Pancreas (tissue), 10 donors: ENCODE measurements around the gene PDCD1LG2. TPM values are rescaled to one million over a fixed set of nuclear protein-coding genes. Genes with fewer than 3 reads are reported as not detected.

Source experiments
- ATAC-seq, 4 donors: fragments of 200-7000 bp; cut with Tn5 transposase; one replicate each; pipeline versions ENCODE4 v1.8.0 to v1.9.1; 2020; ENCODE audit warnings: mild to moderate bottlenecking in 4 of 4, moderate library complexity in 4 of 4
- DNase-seq, 6 donors: peaks; one replicate each; pipeline ENCODE4 v3.0.0-alpha.2; 2020
- FAIRE-seq: peaks from 2 replicates; lab custom pipeline; 2012; peaks lifted over from hg19 to GRCh38; lab: Jason Lieb, UNC
- H3K27ac ChIP-seq, 4 donors: fragments of 200-600 bp; sonication (generic); 1 replicate in 3 of 4; 2 replicates in 1 of 4; pipeline versions ENCODE4 v1.5.0 to v1.8.0; 2020
- H3K27me3 ChIP-seq, 4 donors: fragments of 200-600 bp; one replicate each; pipeline ENCODE4 v1.8.0; 2021
- H3K36me3 ChIP-seq, 3 donors: fragments of 200-600 bp; sonication (generic) in 1 of 3; one replicate each; pipeline versions ENCODE4 v1.5.0 to v1.8.0; 2020 to 2021
- H3K4me1 ChIP-seq, 3 donors: fragments of 200-600 bp; one replicate each; pipeline ENCODE4 v1.8.0; 2021
- H3K4me3 ChIP-seq, 4 donors: fragments of 200-600 bp; sonication (generic) in 2 of 4; one replicate each; pipeline versions ENCODE4 v1.5.0 to v1.8.0; 2020 to 2021
- H3K9me3 ChIP-seq, 4 donors: fragments of 200-600 bp; one replicate each; pipeline ENCODE4 v1.8.0; 2021
- CTCF ChIP-seq, 4 donors: fragments of 200-600 bp; sonication (generic) in 3 of 4; IDR thresholded peaks; one replicate each; pipeline versions ENCODE4 v1.5.0 to v1.8.0; 2021; ENCODE audit warnings: antibody characterized with exemption in 4 of 4
- WGBS, 2 donors: extraction: QIAGEN DNeasy Blood & Tissue Kit; methylation state at CpG; one replicate each; pipeline ENCODE4 v1.1.7; 2013; 5-methylcytosine and 5-hydroxymethylcytosine counted together
- intact Hi-C, 3 donors: fragments of 100-400 bp; cut with DNase I; formaldehyde crosslinking; loops; one replicate each; pipeline versions ENCODE4 v1.11.1 to v1.14.2; 2022
- polyA plus RNA-seq, 2 donors: library from polyadenylated mRNA; stranded (reverse); fragments of 200-250 nt; gene quantifications; one replicate each; pipeline ENCODE4 v1.2.3, GENCODE V29; 2013
- total RNA-seq, 6 donors: library from RNA; stranded (reverse); fragmentation: NEBNext Ultra II Directional in 4 of 6; extraction: Animal tissue kit (Norgen Biotek cat#: 25700) in 4 of 6; gene quantifications; one replicate each; pipeline versions ENCODE4 v1.2.1 to v1.2.4, GENCODE V29; 2021 to 2023
- donor health status: healthy with polysubstance abuse.
- donor health status: DM: no; HTN: no; CAD: no; lungs with moderate emphysema.
- donor health status: DM: no; HTN: no; CAD: no.
- donor health status: control.
- donor health status: control.
- donor health status: Bipolar disorder and iron deficiency.
- donor health status: DM: yes; HTN: yes; CAD: no.
- donor health status: DM: no; HTN: no; CAD: no.
- donor health status: DM: no; HTN: no; CAD: no.
- donor health status: DM: yes; HTN: yes; CAD: no.

The PDCD1LG2 gene
- total and polyA plus RNA-seq, 8 donors, result 0.08 to 0.43 (median 0.17) TPM; not detected in 1

DNA sequence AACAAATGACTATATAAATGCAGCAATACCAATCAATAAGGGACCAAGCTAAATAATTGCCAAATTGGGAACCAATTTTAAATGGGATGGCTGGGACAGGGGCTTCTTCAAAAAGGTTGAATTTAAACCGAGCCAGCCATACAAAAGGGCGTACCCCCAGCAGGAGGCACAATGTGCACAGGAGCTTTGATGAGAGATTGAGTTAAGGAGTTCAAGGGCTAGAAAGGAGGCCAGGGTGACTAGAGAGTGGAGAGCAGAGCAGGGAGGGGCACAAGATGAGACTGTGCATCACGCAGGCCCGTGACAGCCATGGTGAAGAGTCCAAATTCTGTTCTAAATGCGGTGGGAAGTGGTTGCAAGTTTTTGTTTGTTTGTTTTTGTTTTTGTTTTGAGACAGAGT, 23.3 kb upstream of the PDCD1LG2 start:
- no peak for DNase-seq
- H3K4me1 ChIP-seq, result no peaks in the 10 kb centered on the region
- no peak for ATAC-seq
- no peak for TF ChIP-seq CTCF (IDR thresholded peaks at IDR 0.05)
- H3K4me3 ChIP-seq, result no peak overlapping the region
- FAIRE-seq, result no peak
- H3K36me3 ChIP-seq, result no peaks in the 10 kb centered on the region
- H3K27me3 ChIP-seq, result no peaks in the 10 kb centered on the region
- no peaks in the 10 kb centered on the region for H3K9me3 ChIP-seq
- intact Hi-C loops, result no loop called here
- 83 to 87% methylated on average over 5 of the region's 5 CpGs for WGBS, 2 donors
- no peak overlapping the region for H3K27ac ChIP-seq

DNA sequence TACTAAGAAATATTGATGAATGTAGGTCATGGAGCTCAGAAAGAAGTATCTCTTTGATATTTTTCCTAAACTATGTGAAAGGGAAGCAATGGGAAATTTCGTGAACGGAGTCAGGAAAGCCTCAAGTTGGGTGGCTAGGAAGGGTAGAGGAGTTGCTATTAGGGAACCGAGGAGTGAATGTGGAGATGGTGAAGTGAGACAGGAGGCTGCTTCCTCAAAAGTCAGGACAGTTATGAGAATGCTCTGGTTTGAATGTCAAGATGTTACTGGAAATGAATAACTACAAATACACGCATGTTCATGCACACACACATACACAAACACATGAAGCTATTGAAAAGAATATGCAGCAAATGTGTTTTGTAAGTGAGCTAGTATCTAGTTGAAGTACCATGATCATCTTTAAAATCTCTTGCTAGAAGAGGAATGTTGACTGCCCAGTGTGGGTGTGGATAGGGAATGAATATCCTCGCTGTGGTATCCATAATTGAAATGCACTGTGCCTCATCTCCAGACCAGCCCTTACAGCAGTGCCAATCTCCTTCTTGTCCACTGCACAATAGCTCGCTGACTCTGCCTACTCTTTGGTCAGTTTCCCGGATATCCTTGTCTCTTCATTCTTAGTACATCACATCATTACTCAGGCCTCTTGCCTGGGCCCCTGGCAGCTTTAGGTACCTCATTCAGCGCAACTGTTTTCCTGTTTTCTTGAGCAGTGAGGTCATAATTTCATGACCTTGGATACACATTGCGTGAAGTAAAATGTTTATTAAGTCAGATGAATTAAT, 21.9 kb upstream of the PDCD1LG2 start:
- no peaks in the 10 kb centered on the region for H3K4me1 ChIP-seq
- no peak overlapping the region for H3K4me3 ChIP-seq
- no peaks in the 10 kb centered on the region for H3K27me3 ChIP-seq
- no peak for DNase-seq
- 79 to 85% methylated on average over 9 of the region's 9 CpGs for WGBS, 2 donors
- H3K36me3 ChIP-seq, result no peaks in the 10 kb centered on the region
- no peaks in the 10 kb centered on the region for H3K9me3 ChIP-seq
- intact Hi-C loops, result no loop called here
- no peak for FAIRE-seq
- no peak overlapping the region for H3K27ac ChIP-seq
- ATAC-seq, result no peak
- TF ChIP-seq CTCF (IDR thresholded peaks at IDR 0.05), result no peak

DNA sequence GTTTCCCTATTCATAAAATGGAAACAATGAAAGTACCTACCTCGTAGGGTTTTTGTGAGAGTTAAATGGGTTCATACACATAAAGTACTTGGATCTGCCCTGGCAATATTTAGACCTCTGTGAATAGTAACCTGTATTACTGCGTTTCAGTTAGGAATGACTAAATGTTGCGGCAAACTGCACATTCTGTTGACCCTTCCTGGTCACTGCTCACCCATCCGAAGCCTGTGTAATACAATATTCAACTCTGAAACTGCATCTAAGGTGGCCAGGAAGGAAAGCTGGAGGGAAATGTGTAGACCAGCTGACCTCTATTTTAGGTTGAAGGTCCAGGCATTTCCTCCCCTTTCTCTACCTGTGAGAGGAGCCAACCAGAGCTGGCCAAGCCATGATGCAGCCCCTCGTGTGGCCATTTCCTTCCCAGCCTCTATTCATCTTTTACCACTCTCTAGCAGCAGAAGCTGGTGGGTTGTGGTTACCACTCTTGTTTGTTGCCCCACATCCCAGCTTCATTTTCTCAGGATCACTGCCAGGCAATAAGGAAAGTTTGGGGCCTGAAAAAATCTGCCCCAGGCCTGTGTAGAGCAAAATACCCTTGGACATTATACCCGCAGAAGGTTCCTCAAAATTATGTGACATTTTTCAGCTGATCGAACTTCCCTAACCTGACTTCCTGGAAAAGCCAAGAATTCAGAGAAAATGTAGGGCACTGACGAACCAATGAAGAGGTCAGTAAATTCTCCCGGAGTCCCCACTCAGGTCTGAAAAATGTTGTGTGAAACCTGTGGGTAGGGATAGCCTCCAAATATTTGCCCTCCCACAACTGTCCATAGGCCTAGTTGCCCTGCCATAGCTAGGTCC, 20.5 kb upstream of the PDCD1LG2 start:
- H3K36me3 ChIP-seq, result no peaks in the 10 kb centered on the region
- no peak overlapping the region for H3K4me3 ChIP-seq
- FAIRE-seq (no peak), ATAC-seq (peak in 1 of 4 donors; percentile 20), DNase-seq (no peak)
- H3K4me1 ChIP-seq, result no peaks in the 10 kb centered on the region
- TF ChIP-seq CTCF (IDR thresholded peaks at IDR 0.05), result no peak
- intact Hi-C loops, result no loop called here
- 75 to 85% methylated on average over 9 of the region's 9 CpGs for WGBS, 2 donors
- H3K27me3 ChIP-seq, result no peaks in the 10 kb centered on the region
- no peak overlapping the region for H3K27ac ChIP-seq
- H3K9me3 ChIP-seq, result no peaks in the 10 kb centered on the region

DNA sequence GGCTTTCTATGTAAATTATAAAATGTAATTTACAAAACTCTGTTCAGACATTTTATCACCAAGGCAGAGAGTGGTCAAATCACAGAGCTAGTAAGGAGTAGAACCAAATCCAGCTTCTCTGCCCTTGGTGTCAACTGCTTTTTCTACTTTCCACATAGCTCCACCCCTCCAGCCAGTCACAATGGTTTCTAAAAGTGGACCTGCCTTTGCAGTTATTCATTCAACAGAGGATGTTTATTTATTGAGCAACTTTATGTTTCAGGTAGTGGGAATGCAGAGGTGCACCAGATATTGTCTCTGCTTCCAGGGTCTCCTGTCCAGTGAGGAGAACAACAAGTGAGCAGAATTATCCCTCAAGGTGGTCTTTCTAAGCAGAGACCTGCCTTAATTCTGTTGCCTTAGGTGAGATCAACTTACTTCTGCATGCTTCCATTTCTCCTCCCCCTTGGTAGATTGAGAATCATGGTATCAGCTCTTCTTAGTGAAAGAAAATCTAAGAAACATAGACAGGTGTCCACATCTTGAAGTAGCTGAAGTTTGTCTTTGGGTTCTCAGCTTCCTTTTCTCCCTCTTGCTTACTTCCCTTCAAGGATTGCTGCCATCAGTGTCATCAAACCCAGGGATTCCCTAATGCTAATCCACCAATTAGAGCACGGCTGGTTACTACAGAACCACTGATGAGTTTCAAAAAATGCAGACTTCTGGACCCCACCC, 17.2 kb upstream of the PDCD1LG2 start:
- WGBS, 2 donors, result 40 to 83% methylated on average over 1 of the region's 1 CpG
- FAIRE-seq, result no peak

More for the DNA sequence above, 17.2 kb upstream of the PDCD1LG2 start:
- intact Hi-C loops, result no loop called here
- no peaks in the 10 kb centered on the region for H3K4me1 ChIP-seq
- DNase-seq (no peak), ATAC-seq (no peak)
- TF ChIP-seq CTCF (IDR thresholded peaks at IDR 0.05), result no peak
- H3K36me3 ChIP-seq, result no peaks in the 10 kb centered on the region
- no peaks in the 10 kb centered on the region for H3K27me3 ChIP-seq
- H3K27ac ChIP-seq, result no peak overlapping the region
- H3K9me3 ChIP-seq, result no peaks in the 10 kb centered on the region
- no peak overlapping the region for H3K4me3 ChIP-seq
